Skeletal muscle tissue (tissue), 4 donors: Measurements from ENCODE around the gene MRM3. TPM values are rescaled to one million over a fixed set of nuclear protein-coding genes. Genes with fewer than 3 reads are reported as not detected.

ENCODE experiments used
- H3K27ac ChIP-seq: one replicate; pipeline ENCODE4 v1.7.0; 2013; ENCODE audit warnings: mild to moderate bottlenecking, low read depth, low read length, inconsistent platforms
- H3K27me3 ChIP-seq, 3 donors: one replicate each; pipeline ENCODE4 v1.7.0; 2013; ENCODE audit warnings: low read length in 3 of 3; ENCODE audit not compliant: control insufficient read depth in 3 of 3, insufficient read depth in 3 of 3
- H3K36me3 ChIP-seq, 3 donors: one replicate each; pipeline ENCODE4 v1.7.0; 2013; ENCODE audit warnings: low read length in 3 of 3; ENCODE audit not compliant: control insufficient read depth in 3 of 3, insufficient read depth in 3 of 3
- H3K4me1 ChIP-seq, 3 donors: one replicate each; pipeline ENCODE4 v1.7.0; 2013; ENCODE audit warnings: low read length in 3 of 3, mild to moderate bottlenecking in 3 of 3; ENCODE audit not compliant: control insufficient read depth in 3 of 3, insufficient read depth in 3 of 3
- H3K4me3 ChIP-seq, 3 donors: one replicate each; pipeline ENCODE4 v1.7.0; 2013; ENCODE audit warnings: low read length in 3 of 3
- H3K9ac ChIP-seq, 3 donors: one replicate each; pipeline ENCODE4 v1.7.0; 2013; ENCODE audit warnings: low read length in 3 of 3, mild to moderate bottlenecking in 3 of 3, moderate library complexity in 2 of 3, low read depth in 1 of 3
- H3K9me3 ChIP-seq, 3 donors: one replicate each; pipeline ENCODE4 v1.7.0; 2013; ENCODE audit warnings: low read length in 3 of 3; ENCODE audit not compliant: control insufficient read depth in 3 of 3
- total RNA-seq: library from RNA; depleted of rRNA; stranded (reverse); fragments of >200 nt; gene quantifications from one replicate; pipeline ENCODE4 v1.2.3, GENCODE V29; 2014
- donor health status: Osteomylitis.

The MRM3 gene
- total RNA-seq, 1 donor from 2014 or later = 18.8 TPM

DNA sequence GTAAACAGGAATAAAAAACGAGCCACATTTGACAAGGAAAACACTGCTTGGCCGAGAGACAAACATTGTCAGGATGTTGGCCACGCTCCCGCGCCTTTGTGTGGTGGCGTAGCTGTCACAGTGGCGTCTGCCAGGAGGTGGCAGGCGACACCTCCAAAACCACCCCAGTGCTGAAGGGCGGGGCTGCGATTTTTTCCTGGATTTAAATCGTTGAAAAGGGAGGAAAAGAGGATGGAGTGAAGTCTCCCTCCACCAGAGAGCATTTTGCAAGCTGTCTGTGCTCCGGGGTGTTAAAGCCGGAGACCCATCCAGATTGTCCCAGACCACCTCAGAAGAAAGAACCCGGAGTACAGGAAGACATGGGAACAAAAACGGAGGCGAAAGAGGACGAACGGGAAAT lies 12.7 kb downstream of the MRM3 start:
- H3K9ac ChIP-seq = peak overlapping the region; percentile 68 to 80 (median 74)
- no peaks in the 10 kb centered on the region for H3K9me3 ChIP-seq
- peaks cover 24 to 28% (median 26%) of the 10 kb centered on the region in 3 donors for H3K4me1 ChIP-seq
- peak overlapping the region; percentile 51 for H3K27ac ChIP-seq
- peak overlapping the region; percentile 62 to 78 (median 63) for H3K4me3 ChIP-seq
- H3K36me3 ChIP-seq = peaks cover 20 to 27% (median 24%) of the 10 kb centered on the region in 3 donors
- no peaks in the 10 kb centered on the region for H3K27me3 ChIP-seq

- peak overlapping the region; percentile 68 to 80 (median 74) for H3K9ac ChIP-seq
- peak overlapping the region; percentile 62 to 78 (median 63) for H3K4me3 ChIP-seq
- H3K9me3 ChIP-seq = no peaks in the 10 kb centered on the region
- H3K27me3 ChIP-seq = no peaks in the 10 kb centered on the region
- peak overlapping the region; percentile 16 for H3K27ac ChIP-seq
- peaks cover 24 to 28% (median 26%) of the 10 kb centered on the region in 3 donors for H3K4me1 ChIP-seq
- H3K36me3 ChIP-seq = peaks cover 20 to 23% (median 21%) of the 10 kb centered on the region in 3 donors
Measured at GRCh38 chr17:795276-795675, 13.1 kb downstream of the MRM3 start.

DNA sequence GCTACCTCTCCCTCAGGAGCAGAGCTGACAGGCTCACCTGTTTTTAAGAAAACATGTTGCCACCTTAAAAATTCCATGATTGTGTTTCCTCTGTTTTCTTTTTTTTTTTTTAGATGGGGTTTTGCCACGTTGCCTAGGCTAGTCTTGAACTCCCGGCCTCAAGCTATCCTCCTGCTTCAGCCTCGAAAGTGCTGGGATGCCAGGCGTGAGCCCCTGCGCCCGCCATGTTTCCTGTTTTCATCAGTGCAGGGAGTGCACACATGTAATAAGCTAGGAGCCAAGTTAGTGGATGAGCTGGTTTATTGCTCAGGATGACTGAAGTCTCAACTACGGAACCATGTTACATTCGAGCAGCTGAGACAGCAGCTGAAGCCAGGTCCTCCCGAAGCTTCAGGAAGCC lies 13.6 kb downstream of the MRM3 start:
- H3K4me1 ChIP-seq = peaks cover 24 to 31% (median 26%) of the 10 kb centered on the region in 3 donors
- H3K27ac ChIP-seq = no peak overlapping the region
- peak overlapping the region in 2 of 3 donors; percentile 74 to 80 for H3K9ac ChIP-seq
- H3K4me3 ChIP-seq = no peak overlapping the region
- H3K36me3 ChIP-seq = peaks cover 20 to 22% (median 20%) of the 10 kb centered on the region in 3 donors
- H3K27me3 ChIP-seq = no peaks in the 10 kb centered on the region
- H3K9me3 ChIP-seq = no peaks in the 10 kb centered on the region

GRCh38 chr17:796609-797008 lies 14.5 kb downstream of the MRM3 start:
- Histone ChIP-seq H3K9me3 (no peaks in the 10 kb centered on the region), H3K27me3 (no peaks in the 10 kb centered on the region), H3K4me1 (peaks cover 25 to 37% (median 27%) of the 10 kb centered on the region in 3 donors), H3K4me3 (no peak overlapping the region), H3K27ac (no peak overlapping the region), H3K36me3 (peaks cover 12 to 21% (median 12%) of the 10 kb centered on the region in 3 donors), H3K9ac (no peak overlapping the region)

DNA sequence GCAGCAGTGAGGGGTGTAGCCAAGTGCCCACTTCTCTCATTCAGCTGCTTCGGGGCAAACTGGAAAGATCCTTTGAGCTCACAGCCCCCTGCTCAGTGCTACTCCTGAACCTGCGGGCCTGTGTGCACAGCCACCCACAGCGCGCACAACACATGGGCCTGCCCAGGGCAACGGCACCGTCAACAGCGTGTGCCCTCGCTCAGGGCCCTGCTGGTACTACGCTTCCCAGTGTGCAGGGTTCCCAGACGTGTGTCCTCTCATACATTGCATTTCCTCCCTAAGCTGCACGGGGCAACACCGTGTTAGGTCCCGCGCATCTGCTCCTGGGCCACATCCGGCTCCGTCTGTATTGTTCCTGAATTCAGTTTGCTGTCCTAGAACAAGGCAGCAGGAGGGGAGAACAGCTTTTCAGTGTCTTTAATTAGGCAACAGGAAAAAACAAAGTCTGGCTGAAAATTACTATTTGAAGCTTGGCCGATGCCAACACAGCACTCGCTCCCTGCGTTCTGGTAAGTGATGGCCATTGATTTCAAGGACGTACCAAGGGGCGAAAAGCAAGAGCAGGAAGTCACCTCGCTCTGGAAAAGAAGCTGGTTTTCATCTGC lies 15.2 kb downstream of the MRM3 start:
- Histone ChIP-seq H3K27ac (no peak overlapping the region), H3K27me3 (no peaks in the 10 kb centered on the region), H3K36me3 (peaks cover 4 to 13% (median 5%) of the 10 kb centered on the region in 3 donors), H3K4me1 (peaks cover 32 to 43% (median 34%) of the 10 kb centered on the region in 3 donors), H3K9me3 (no peaks in the 10 kb centered on the region), H3K9ac (no peak overlapping the region), H3K4me3 (no peak overlapping the region)

GRCh38 chr17:798246-798645 lies 16.1 kb downstream of the MRM3 start:
- H3K9me3 ChIP-seq = no peaks in the 10 kb centered on the region
- H3K27me3 ChIP-seq = no peaks in the 10 kb centered on the region
- H3K4me1 ChIP-seq = peaks cover 38 to 50% (median 39%) of the 10 kb centered on the region in 3 donors
- no peak overlapping the region for H3K9ac ChIP-seq
- H3K4me3 ChIP-seq = no peak overlapping the region
- no peak overlapping the region for H3K27ac ChIP-seq
- H3K36me3 ChIP-seq = peaks cover 0 to 10% (median 4%) of the 10 kb centered on the region in 3 donors

GRCh38 chr17:799261-799660 lies 17.1 kb downstream of the MRM3 start:
- H3K9me3 ChIP-seq = no peaks in the 10 kb centered on the region
- H3K4me1 ChIP-seq = peaks cover 38 to 58% (median 42%) of the 10 kb centered on the region in 3 donors
- H3K9ac ChIP-seq = peak overlapping the region in 2 of 3 donors; percentile 54 to 74
- no peak overlapping the region for H3K27ac ChIP-seq
- H3K36me3 ChIP-seq = peaks cover 0 to 13% (median 6%) of the 10 kb centered on the region in 3 donors
- no peaks in the 10 kb centered on the region for H3K27me3 ChIP-seq
- no peak overlapping the region for H3K4me3 ChIP-seq

DNA sequence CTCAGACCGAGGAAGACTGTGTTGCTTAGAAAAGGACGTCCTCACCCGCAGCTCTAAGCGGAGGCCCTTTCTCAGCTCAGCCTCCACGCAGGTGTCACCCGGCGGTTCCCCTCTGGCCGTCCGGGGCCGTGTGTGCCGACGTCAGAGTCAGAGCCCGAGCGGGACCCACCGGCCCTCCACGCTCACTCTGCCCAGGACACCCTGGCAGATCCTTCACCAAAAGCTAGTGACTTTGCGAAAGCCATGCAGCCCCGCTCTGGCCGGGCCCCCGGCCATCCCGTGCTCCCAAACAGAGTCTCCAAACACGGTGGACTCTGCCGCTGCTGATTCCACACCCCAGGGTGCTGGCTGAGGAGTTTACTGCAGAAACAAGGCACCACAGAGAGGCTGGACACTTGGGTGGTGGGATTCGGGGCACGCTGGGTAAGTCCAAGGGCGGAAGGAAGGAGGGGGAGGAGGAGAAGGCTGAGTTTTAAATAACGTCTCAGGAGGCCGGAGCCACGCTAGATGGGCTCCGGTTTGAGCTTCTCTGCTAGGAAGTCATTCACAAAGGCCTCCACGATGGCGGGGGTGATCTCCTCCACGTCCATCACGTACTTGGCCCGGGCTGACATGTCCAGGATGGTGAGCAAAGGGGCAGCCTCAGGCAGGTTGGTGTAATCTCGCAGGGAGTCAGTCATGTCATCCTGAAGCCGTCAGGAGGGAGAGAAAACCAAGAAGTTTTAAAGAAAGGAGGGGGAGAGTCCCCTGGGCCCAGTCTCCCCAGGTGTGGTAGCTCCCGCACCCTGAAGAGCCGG lies 18.5 kb downstream of the MRM3 start:
- H3K9ac ChIP-seq = no peak overlapping the region
- no peak overlapping the region for H3K4me3 ChIP-seq
- H3K4me1 ChIP-seq = peaks cover 26 to 47% (median 28%) of the 10 kb centered on the region in 3 donors
- H3K9me3 ChIP-seq = no peaks in the 10 kb centered on the region
- peaks cover 0 to 13% (median 6%) of the 10 kb centered on the region in 3 donors for H3K36me3 ChIP-seq
- H3K27me3 ChIP-seq = no peaks in the 10 kb centered on the region
- H3K27ac ChIP-seq = no peak overlapping the region

DNA sequence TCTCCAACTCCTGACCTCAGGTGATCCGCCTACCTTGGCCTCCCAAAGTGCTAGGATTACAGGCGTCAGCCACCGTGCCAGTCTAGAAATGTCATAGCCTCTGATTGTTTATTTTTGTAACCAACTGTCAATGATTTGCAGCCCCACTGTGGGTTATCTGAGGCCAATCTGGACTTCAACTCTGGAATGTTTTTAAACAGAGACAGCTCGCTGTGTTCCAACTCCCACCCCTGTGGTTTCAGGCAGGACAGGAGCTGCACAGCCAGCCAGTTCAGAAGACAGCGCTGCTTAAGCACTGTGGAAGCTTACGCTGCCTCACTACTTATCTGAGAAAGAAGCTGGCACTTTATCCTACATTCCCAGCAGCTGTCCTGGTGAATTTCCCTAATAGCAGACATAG lies 19.5 kb downstream of the MRM3 start:
- no peak overlapping the region for H3K27ac ChIP-seq
- H3K9ac ChIP-seq = peak overlapping the region in 1 of 3 donors; percentile 34
- H3K4me3 ChIP-seq = no peak overlapping the region
- H3K9me3 ChIP-seq = no peaks in the 10 kb centered on the region
- peaks cover 0 to 12% (median 6%) of the 10 kb centered on the region in 3 donors for H3K36me3 ChIP-seq
- peaks cover 25 to 45% (median 25%) of the 10 kb centered on the region in 3 donors for H3K4me1 ChIP-seq
- no peaks in the 10 kb centered on the region for H3K27me3 ChIP-seq

- Histone ChIP-seq H3K27ac (no peak overlapping the region), H3K4me3 (no peak overlapping the region), H3K9ac (peak overlapping the region in 1 of 3 donors; percentile 34), H3K4me1 (peaks cover 23 to 45% (median 25%) of the 10 kb centered on the region in 3 donors), H3K36me3 (peaks cover 0 to 6% (median 6%) of the 10 kb centered on the region in 3 donors), H3K27me3 (no peaks in the 10 kb centered on the region), H3K9me3 (no peaks in the 10 kb centered on the region)
Measured at GRCh38 chr17:802481-802880, 20.3 kb downstream of the MRM3 start.
